ENCODE results near the gene AMACR.

The AMACR gene

GRCh38 chr5:34007621-34008600 lies at the start of gene AMACR:
Gene AMACR, minus strand, starts transcription at chr5:34008050. Its CDS starts 31 bp downstream, at chr5:34008019.
- peak; percentile 91 for DNase-seq (ENCODE audit: low spot score)

- no peak for DNase-seq (ENCODE audit: low spot score)
Observed at GRCh38 chr5:34057569-34057968, 49.7 kb upstream of the AMACR start.

DNA sequence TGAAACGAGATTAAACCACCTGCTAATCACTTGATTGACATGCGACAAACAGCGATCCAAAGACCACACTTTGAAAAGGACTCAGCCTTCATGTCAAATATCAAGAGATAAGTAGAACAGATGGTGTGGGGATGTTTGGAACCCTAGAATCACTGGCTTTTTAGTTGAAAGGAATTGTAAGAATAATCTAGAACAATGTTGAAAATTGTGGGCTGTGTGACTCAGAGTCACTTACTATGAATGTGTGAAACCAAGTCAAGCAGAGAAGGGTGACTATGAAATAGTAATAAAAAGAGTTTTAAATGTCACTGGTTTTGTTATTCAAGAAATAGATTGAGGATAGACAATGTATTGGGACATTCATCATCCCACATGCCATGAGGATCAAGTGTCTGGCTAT lies 49.3 kb upstream of the AMACR start:
- no peak for DNase-seq (ENCODE audit: low spot score)

GRCh38 chr5:34055667-34056066 lies 47.8 kb upstream of the AMACR start:
- DNase-seq (ENCODE audit: low spot score), result no peak

GRCh38 chr5:34054400-34054729 lies 46.5 kb upstream of the AMACR start:
- DNase-seq (ENCODE audit: low spot score), result no peak

GRCh38 chr5:34053571-34054399 lies 45.9 kb upstream of the AMACR start:
- DNase-seq (ENCODE audit: low spot score), result no peak

- peak; percentile 64 for DNase-seq (ENCODE audit: low spot score)
Observed at GRCh38 chr5:34053133-34053532, 45.3 kb upstream of the AMACR start.

DNA sequence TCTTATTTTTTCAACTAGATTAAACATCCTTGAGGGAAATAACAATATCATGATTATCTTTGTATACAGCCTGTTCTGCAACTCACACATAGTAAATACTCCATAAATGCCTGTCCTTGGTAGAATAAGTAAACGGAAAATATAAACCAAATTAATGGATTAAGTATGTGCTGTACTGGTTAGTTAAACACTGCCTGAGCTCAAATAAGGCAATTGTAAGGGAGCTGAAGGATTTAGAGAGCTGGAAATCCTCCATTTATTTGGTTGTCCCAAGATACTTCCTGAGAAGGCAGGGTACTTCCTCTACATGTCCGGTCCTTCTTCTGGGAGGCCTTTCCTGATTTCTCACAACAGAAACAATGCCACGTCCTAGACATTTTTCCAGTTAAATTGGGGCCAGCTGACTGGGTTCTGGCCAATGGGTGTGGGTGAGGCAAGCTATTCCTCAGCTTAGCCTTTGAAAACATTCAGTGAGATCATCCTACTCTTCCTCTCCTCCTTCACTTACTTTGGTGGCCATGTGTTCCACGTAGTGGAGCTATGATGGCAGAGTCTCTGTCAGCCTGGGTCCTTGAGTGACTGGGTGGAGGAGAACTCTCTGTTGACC lies 43.6 kb upstream of the AMACR start:
- no peak for DNase-seq (ENCODE audit: low spot score)

- no peak for DNase-seq (ENCODE audit: low spot score)
Observed at GRCh38 chr5:34047774-34048572, 40.1 kb upstream of the AMACR start.

DNA sequence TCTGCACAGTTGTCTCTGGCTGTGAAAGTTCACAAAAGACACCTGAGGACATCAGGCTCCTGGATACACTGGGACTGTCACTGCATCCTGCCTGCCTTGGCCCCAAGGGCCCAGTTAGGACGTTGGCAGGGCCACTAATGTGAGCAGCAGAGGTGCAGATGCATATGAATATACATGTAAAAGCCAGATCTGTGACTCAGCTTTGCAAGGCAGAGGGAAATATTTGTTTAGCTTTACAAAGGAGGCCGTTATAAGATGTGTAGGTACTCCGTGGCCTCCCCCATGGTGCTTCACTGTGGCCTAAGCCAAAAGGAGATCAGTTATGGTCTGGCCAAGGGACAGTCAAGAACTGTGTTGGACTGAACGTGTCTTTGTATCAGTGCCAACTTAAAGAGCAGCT lies 39.3 kb upstream of the AMACR start:
- no peak for DNase-seq (ENCODE audit: low spot score)

GRCh38 chr5:34045996-34046395 lies 38.1 kb upstream of the AMACR start:
- DNase-seq (ENCODE audit: low spot score), result peak; percentile 36

DNA sequence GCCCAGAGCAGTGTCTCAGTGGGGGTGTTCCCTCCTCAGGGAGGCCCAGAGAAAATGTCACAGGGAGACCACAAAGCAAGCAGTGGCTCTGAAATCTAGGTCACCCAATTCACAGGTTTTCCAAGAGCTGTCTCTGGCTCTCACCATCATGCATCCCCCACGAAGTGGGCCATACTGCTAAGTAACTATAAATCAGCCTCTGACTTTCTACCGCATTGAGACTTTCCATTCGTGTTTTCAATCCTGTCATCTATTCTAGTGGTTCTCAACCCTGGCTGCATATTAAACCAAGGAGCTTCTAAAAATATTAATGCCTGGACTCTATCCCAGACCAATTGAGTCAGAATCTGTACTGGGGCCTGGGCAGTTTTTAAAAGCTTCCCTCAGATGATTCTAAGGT lies 37.2 kb upstream of the AMACR start:
- DNase-seq (ENCODE audit: low spot score), result no peak

DNA sequence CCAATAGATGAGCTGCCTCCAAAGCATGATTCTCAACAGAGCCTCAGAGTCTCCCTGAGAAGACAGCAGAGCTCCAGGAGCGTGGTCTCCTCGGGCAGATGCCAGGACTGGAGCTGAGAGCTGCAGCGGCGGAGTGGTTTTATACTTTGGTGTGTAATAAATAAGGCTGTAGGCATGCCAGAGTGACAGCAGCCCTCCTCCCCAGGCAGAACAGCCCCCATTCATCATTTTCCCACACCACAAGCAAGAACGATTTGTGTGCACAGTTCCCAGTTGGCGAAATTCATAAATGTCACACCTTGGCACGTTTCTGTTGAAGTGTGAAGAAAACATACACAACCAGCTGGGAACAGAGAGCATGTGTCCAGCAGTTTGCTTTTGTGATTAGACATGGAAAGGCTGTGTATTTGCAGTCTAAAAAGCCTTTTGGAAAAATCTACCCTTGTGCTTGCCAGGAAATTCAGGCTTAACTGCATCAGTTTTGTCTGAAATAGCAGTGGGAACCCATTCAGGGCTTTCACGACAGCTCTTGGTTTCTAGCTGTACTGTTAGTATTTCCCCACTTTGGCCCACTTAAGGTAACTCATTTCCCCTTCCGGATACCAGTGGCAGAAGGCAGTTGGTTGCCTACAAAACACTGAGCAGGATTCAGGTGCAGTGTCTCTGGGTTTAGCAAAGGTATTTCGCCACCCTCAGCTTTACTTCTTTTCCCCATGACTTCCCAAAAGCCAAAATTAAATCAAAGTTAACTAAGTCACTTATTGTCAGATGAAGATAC lies 35.4 kb upstream of the AMACR start, which contains the start of gene C1QTNF3:
Gene C1QTNF3 (minus strand): TSS at position 115 of the 778 bp plus-strand sequence. CDS start 88 bp downstream, at position 27.
- no peak for DNase-seq (ENCODE audit: low spot score)

GRCh38 chr5:34042321-34042720 lies 34.5 kb upstream of the AMACR start:
- DNase-seq (ENCODE audit: low spot score), result no peak

GRCh38 chr5:34041247-34041972 lies 33.6 kb upstream of the AMACR start:
- DNase-seq (ENCODE audit: low spot score), result no peak

GRCh38 chr5:34040472-34040871 lies 32.6 kb upstream of the AMACR start:
- no peak for DNase-seq (ENCODE audit: low spot score)

GRCh38 chr5:34039398-34040157 lies 31.7 kb upstream of the AMACR start:
- DNase-seq (ENCODE audit: low spot score), result no peak

DNA sequence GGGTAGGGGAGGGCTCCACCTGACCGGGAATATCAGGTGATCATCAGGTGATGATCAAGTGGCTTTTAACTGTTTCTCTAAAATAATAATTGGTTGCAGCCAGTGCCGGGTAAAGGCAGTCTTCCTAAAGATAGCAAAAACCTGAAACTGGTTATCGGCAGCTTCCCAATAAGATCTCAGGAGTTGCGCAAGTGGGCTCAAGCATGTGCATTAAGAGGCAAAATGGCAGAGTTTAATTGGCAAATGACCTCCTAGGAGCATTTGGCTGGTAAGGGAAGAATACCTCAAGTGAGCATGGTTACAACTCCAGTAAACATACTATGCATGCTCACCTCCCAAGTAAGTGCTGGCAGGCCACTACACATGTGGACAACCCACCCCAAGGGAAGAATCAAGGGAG lies 31.0 kb upstream of the AMACR start:
- no peak for DNase-seq (ENCODE audit: low spot score)

DNA sequence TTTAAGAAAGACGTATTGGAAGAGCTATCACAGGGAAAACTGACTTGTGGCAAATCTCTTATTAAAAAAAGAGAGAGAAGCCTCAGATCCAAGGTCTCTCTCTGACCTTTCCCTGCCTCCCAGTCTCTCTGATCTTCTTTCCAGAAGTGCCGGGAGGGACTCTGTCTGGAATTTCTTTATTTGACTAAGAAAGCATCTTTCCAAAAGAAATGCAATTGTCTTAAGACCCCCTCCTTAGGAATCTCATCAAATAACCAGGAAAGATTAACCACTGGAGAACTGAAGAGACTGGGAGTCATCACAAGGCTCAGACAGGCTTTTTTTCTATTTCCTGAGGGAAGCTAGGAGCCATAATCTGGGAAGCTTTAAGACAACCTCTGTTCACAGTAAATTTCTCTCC lies 30.5 kb upstream of the AMACR start:
- DNase-seq (ENCODE audit: low spot score), result no peak
